Activated CD8-positive, alpha-beta memory T cell treated with anti-CD3 and anti-CD28 coated beads for 24 hours (primary cell): Measurements from ENCODE around the gene AJM1.
A peak's percentile ranks its signal among the peaks of the same experiment; 100 is the strongest.
"Not testable (repeated sequence)": the region's sequence is repeated elsewhere in the genome, so short reads cannot be mapped to it uniquely, and the experiment has no call there.

Experiments used
- DNase-seq: peaks from one replicate; pipeline ENCODE4 v3.0.0-alpha.2; 2020

Gene AJM1

DNA sequence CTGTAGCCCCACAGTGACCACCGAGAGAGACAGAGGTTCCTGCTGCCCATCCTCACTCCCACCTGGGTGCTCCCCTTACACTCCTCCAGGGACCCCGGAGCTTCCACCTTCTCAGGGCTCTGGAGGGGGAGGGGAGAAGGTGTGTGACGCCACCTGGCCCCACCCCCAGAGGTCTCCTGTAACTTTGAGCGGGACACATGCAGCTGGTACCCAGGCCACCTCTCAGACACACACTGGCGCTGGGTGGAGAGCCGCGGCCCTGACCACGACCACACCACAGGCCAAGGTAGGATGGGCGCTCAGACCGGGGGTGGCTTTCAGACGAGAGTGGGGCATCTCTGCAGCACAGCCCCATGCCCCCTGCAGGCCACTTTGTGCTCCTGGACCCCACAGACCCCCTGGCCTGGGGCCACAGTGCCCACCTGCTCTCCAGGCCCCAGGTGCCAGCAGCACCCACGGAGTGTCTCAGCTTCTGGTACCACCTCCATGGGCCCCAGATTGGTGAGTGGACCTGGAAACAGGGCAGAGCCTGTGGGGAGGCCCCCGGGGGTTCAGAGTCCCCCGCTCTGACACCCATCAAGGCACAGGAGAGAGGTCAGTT, 14.4 kb downstream of the AJM1 start:
- DNase-seq = no peak

DNA sequence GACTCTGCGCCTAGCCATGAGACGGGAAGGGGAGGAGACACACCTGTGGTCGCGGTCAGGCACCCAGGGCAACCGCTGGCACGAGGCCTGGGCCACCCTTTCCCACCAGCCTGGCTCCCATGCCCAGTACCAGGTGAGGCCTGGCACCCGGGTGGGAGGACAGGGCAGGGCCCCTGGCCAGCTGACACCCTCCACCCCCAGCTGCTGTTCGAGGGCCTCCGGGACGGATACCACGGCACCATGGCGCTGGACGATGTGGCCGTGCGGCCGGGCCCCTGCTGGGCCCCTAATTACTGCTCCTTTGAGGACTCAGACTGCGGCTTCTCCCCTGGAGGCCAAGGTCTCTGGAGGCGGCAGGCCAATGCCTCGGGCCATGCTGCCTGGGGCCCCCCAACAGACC, 14.9 kb downstream of the AJM1 start:
- no peak for DNase-seq

DNA sequence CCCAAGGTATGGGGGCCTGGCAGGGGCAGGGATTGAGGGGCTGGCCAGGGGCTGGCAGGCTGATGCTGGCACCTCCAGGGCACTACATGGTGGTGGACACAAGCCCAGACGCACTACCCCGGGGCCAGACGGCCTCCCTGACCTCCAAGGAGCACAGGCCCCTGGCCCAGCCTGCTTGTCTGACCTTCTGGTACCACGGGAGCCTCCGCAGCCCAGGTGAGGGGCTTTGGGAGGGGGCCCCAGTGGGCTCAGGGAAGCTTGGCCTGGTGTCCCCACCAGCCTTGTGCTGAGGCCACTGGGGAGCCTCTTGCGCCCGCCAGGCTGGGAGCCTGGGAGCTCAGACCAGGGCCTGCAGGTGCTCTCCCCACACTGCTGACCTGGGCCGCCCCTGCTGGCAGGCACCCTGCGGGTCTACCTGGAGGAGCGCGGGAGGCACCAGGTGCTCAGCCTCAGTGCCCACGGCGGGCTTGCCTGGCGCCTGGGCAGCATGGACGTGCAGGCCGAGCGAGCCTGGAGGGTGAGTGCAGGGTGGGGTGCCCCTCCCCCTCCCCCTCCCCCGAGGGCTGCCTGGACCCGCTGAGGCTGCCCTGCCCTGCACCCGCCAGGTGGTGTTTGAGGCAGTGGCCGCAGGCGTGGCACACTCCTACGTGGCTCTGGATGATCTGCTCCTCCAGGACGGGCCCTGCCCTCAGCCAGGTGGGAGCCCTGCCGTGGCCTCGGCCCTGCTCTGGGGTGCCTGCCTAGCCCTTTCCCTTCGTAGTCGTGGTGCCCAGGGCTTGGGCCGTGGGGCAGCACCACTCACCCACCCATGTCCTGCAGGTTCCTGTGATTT, 15.5 kb downstream of the AJM1 start:
- DNase-seq = no peak

DNA sequence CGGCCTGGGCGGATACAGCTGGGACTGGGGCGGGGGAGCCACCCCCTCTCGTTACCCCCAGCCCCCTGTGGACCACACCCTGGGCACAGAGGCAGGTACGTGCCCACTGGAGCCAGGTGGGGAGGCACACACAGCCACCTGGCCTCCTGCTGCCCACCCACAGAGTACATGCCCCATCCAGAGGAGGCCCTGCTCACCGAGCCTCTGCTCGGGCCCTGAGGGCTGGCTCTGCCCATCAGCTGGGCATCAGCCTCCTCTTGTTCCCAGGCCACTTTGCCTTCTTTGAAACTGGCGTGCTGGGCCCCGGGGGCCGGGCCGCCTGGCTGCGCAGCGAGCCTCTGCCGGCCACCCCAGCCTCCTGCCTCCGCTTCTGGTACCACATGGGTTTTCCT, 16.2 kb downstream of the AJM1 start:
- no peak for DNase-seq

DNA sequence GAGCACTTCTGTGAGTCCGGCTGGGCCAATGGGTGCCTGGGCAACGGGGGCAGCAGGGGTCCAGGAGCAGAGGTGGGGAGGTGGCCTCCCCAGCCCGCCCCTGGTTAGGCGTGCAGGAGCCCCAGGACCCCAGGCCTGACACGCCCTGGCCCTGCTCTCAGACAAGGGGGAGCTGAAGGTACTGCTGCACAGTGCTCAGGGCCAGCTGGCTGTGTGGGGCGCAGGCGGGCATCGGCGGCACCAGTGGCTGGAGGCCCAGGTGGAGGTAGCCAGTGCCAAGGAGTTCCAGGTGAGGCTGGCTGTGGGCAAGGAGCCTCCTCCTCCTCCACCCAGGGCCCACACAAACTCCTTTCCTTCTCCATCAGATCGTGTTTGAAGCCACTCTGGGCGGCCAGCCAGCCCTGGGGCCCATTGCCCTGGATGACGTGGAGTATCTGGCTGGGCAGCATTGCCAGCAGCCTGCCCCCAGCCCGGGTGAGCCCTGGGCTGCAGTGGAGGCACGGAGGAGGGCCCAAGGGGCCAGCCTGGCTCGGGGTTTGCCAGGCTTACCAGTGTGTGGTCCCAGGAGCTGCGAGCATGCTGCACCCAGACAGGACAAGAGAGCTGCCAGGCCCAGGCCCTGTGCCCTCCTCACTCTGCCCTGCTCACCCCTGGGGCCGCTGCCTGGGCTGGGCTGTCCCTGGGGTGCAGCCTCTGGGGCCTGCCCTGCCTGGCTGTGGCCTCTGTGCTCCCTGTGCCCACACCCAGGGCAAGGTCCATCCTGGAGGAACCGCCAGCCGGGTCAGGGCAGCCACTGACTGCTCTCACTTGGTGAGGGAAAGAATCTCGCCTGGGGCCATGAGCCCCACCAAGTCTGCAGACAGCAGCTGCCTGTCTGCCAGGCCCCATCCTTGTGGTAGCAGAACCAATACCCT, 16.8 kb downstream of the AJM1 start:
- DNase-seq = no peak

DNA sequence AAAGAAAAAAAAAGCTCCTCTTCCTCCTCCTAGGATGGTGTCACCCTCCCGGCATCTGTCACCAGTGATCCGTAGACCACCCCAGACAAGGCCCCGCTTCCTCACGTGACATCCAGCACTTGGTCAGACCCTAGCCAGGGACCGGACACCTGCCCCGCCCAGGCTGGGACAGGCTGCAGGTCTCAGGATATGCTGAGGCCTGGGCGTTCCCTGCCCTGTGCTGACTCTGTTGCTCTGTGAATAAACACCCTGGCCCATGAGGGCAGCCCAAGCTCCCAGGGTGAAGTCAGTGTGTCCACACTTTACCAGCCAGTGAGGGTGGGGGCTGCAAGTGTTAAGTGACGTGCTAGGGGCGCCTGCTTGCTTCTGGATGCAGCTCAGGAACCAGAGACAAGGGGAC, 18.3 kb downstream of the AJM1 start:
- no peak for DNase-seq

DNA sequence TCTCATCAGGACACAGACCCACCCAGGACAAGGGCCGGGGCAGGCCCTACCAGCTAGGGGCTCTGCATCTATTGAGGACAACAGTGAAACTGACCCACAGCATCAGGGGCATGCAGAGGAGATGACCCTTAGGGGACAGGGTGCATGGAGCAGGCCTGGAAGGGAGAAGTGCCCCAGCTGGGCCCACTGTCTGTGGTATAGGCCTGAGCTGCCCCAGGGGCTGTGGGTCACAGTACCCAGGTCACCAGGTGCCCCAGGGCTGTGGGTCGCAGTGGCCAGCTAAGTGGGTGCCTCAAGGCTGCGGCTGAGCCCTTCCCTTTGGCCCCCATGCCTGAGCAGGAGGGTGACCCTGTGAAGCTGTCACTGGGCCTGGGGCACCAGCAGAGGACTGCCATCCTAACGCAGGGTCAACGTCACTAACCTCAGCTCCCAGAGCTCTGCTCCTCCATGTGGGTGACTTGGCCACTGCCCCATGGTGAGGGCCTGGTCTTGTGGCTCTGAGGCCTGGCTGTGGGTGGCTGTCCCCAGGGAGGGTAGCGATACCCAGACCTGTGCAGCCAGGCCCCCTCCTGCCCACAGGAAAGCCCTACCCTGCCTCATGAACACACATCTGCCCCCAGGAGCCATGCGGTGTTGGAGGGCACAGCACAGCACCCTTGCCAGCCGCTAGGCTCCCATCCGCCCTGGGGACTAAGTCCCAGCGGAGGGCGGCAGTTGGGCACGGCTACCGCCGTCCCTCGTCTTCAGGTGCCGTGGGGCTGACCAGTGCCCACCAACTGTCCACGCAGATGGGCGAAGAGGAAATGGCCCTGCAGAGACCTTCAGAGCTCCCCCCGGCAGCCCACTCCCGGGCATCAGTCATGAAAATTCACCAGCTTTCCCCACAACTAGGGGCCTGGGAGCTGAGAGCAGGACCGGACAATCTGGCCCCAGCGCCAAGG, 18.9 kb downstream of the AJM1 start:
- no peak for DNase-seq

DNA sequence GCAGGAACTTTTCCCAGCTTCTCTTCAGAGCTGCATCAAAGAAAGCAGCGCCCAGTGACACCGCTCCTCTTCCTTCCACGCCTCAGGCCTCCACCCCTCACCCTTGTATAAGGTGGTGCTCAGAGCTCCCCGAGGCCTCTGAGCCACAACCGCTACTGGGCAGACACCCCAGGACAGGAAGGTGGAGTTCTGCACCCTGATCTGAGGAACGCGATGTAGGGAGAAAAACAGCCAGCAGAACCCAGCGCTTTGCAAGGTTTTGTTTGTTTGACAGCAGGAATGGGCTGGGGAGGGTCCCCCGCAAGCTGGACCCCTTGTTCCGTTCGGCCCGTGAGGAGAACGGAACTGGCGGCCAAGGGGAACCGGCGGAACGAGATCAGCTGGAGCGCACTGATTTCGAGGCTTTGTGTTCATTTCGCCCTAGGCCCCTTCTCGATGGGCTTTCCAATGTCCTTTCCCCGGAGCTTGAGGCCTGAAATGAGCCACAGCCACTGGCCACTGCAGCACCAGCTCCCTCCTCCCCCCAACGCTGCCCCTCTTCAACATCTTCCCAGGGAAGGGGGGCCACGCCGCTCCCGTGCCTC, 19.7 kb downstream of the AJM1 start:
- DNase-seq = no peak

DNA sequence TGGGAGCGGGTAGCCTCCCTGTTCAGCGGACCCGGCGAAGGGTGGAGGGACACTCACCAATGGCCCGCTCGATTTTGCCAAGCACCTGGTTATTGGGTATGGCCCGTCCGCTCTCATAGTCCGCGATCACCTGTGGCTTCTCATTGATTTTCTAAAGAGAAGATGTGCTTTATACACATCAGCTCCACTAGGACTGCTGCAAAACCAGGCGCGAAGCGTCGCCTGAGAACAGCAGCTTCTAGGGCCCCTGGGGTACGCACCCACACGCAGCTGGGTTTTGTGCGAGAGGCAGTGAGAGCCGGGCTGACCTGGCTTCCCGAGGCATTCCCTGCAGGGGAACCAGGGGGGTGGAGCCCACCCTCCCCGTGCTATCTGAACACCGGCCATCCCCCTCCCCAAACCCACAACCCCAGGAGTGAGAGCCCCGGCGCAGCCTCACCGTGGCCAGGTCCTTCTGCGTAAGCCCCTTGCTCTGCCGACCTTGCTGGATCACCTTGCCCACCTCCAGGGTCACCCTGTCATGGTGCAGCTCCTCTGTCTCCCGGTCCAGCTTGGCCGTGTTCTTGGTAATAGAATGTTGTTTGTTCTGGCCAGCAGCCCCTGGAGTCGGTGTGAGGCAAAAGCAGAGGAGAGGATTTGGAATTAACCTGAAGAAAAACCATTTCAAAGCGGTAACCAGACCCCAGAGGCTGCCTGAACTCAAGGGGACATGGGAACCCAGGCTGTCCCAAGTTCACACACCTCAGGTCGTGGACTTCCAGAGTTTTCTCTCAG, 20.8 kb downstream of the AJM1 start:
- no peak for DNase-seq

DNA sequence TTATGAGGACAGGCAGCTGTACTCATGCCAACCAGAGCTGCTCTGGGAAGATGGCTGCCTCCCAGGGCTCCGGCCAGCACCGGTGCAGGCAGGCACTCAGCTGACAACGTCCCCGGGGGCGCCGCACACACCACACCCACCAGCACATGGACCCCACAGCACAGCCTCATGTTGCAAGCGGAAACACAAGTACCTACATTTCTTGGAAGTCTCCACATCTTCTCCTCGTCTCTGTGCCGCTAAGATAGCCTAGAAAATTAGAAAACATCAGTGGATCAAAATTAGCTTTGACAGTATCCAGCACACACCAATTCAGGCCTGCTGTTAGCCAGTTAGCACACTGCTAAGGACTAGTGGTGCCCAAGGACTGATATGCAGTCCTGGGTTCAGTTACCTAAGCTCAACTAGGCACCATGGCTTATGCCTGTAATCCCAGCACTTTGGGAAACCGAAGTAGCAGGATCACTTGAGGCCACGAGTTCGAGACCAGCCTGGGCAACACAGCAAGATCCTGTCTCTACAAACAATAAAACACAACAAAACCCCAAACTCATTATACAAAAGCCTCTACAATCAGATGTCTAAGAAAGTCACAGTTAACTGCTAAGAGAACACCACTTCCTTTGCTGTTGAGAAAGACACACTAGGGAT, 21.5 kb downstream of the AJM1 start:
- no peak for DNase-seq

DNA sequence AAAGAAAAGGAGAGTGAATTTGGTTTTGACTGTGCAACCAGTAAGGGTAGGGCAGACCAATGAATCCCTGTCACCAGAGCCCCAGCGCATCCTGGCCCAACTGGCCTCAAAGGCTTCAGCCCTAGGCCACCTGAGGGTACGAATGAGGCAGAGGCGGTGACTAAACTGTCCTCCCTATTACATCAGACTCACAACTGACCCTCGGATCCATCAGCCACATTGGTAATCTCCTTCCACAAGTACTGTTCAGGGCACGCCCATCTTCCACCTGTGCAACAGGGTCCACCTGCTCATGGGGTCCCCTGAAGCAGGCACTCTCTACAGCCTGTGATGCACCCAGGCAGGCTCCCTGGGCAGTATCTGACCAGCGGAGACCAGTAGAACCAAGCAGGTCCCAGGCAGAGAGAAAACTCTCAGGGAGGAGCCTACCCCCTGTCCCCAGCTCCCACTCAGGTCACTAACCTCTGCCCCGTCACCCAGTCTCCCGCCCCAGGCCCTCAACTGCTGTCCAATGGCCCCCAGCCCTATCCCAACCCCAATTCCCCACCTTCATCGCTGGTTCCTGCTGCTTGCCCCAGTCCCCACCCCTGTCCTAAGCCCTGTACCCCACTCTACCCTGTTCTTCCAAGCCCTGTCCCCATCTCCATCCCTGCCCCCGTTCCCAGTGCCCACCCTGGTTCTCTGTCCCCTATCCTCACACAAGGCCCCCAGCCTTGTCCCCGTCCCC, 22.9 kb downstream of the AJM1 start:
- peak; percentile 54 for DNase-seq

DNA sequence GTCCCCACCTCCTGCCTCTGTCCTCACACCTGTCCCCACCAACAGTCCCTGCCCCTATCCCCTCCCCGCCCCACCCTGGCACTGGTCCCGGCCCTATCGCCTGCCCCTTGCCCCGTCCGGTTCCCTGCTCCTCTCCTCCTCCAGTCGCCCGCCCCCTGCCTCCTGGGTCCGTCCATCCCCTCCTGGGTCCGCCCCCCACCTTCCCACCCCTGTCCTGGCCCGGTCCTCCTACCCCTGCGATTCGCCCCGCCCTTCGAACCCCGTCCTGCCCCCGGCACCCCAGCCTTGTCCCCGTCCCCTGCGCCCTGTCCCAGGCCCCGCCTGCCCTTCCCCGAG, 23.5 kb downstream of the AJM1 start:
- DNase-seq = no peak

DNA sequence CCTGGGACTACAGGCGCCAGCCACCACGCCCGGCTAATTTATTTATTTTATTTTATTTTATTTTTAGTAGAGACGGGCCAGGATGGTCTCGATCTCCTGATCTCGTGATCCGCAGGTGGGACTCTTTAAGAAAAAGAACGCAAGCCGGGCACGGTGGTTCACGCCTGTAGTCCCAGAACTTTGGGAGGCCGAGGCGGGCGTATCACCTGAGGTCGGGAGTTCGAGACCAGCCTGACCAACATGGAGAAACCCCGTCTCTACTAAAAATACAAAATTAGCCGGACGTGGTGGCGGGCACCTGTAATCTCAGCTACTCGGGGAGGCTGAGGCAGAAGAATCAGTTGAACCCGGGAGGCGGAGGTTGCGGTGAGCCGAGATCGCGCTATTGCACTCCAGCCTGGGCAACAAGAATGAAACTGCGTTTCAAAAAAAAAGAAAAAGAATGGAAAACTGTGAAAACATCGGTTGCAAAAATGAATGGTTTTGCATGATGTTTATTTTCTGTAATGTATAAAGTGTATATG, 24.7 kb downstream of the AJM1 start:
- not testable (repeated sequence) for DNase-seq

DNA sequence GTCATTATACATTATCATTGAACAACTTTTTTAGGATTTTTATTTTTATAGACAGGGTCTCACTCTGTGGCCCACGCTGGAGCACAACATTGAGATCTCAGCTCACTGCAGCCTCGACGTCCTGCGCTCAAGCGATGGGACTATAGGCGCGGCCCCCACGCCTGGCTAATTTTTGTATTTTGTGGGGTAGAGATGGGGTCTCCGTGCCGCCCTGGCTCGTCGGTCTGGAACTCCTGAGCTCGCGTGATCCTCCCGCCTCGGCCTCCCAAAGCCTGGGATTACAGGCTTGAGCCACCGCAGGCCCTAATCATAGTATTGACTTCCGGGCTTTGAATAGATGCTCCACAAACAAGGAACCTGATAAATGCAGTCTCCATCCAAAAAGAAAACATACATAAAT, 25.2 kb downstream of the AJM1 start:
- no peak for DNase-seq

DNA sequence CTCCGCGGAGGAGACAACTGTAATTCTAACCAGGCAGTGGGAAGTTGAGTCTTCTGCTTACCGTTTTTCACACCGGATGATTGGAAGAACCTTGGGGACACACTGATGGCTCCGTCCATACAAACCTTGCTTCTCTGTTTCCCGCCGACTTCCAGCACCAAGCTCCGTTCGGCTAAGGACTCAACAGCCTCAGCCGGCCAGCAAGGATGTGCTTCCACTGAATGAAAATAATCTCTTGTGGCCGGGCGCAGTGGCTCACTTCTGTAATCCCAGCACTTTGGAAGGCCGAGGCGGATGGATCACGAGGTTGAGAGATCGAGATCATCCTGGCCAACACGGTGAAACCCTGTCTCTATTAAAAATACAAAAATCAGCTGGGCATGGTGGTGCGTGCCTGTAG, 25.6 kb downstream of the AJM1 start:
- DNase-seq = no peak

DNA sequence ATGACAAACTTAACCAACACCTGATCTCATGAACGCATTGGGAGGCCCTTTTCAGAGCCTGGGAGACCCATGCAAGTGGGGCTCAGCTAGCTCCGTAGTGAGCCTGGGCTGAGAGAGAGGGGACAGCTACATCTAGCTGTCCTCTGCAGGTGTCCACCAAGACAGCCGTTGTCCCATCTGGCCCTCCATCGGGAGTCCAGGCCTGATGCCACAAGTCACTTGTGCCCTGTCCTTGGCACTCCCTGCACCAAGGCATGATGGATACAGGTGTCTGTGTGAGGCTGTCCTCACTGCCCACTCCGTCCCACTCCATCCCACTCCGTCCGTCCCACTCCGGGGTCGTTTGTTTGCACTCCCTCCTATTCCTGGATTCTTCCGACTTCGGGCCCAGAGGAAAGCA, 26.4 kb downstream of the AJM1 start:
- DNase-seq = no peak

DNA sequence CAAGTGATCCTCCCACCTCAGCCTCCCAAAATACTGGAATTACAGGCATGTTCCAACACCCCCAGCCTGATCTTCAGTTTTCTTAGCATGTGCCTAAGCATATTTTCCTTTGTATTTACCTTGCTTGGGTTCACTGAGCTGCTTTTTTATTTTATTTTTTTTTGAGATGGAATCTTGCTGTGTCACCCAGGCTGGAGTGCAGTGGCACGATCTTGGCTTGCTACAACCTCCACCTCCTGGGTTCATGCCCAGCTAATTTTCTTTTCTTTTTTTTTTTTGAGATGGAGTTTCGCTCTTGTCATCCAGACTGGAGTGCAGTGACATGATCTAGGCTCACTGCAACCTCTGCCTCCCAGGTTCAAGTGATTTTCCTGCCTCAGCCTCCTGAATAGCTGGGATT, 27.3 kb downstream of the AJM1 start:
- not testable (repeated sequence) for DNase-seq

DNA sequence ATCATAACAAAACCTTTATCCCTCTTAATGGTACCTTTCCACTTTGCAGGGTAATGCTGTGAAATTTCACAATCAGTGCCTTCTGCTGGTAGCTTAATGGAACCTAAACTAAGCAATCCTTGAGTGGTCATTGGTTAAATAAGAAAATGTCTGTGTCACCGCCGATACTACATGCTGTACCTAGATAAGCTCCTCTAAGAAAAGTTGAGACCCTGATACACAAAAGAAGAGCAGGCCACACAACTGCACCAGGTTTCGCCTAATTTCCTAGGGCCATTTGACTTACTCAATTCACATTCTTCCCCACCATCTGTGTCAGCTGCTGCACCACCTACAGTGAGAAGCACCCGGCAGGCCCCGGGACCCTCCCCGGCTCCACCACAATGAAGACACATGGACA, 32.9 kb downstream of the AJM1 start:
- DNase-seq = no peak

DNA sequence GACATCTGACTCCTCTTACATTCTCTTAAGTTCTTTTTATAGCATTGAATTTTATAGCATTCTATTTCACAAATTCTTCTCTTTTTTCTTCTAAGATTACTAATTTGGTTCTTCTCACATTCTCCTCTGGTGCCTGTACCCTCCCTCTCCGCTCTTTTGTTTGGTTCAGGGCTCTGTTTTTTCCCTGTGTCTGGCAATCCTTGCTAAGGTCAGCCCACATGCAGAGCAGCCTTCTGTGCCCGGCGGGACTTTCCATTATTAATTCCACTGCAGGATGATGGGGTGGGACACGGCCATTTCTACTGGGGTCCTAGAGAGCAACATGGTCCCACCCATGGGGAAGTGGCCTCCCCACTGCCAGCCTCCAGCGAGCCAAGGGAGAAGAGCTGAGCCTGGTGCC, 34.2 kb downstream of the AJM1 start:
- no peak for DNase-seq

DNA sequence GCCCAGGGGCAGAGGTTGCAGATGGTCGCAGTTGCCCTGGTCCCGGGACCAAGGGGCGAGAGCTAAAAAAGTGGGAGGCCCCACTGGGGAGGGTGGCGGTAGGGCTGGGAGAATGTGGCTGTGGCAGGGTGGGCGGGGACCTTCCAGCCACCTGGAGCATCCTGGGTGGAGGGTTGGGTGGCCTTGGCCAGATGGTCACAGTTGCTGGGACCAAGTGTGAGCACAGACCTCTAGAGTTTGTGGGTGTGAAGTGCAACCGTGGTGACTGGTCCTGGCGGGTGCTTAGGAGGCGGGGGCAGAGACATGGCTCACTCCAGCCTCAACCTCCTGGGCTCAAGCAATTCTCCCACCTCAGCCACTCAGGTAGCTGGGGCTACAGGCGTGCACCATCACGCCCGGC, 38.4 kb downstream of the AJM1 start:
- DNase-seq = no peak
